ENCODE data around the gene CTBP1. TPM values are rescaled to one million over a fixed set of nuclear protein-coding genes. Genes with fewer than 3 reads are reported as not detected.
A peak's percentile ranks its signal among the peaks of the same experiment; 100 is the strongest.

Gene CTBP1
- total and polyA plus RNA-seq, 9 of the 15 experiments (the other 6 are each of a cell fraction or from before 2014, with no cell fraction given) = 14.5 to 162 (median 68.2) TPM

DNA sequence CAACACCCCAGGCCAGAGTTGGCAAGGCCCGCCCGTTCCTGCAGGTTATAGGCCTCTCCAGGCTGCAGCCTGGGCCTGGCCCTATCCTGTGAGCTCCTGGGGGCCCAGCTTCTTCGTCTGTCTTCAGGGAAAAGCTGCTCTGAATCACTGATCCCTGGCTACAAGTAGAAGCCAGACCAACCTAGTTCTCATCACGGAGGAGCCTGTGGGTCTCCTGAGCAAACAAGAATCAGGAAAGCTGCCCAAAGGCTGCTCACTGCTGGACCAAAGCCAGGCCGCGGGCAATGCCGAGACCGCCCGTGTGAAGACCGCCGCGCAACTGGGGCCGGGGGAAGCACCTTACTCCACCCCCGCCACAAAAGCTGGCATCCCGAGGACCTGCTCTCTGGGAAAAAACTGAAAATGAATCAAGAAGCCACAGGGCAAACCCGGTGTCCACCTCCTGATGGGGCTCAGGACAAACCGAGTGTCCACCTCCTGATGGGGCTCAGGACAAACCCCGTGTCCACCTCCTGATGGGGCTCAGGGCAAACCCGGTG is 12.8 kb downstream of the CTBP1 start (continued):
- TF ChIP-seq, protein P1, sequence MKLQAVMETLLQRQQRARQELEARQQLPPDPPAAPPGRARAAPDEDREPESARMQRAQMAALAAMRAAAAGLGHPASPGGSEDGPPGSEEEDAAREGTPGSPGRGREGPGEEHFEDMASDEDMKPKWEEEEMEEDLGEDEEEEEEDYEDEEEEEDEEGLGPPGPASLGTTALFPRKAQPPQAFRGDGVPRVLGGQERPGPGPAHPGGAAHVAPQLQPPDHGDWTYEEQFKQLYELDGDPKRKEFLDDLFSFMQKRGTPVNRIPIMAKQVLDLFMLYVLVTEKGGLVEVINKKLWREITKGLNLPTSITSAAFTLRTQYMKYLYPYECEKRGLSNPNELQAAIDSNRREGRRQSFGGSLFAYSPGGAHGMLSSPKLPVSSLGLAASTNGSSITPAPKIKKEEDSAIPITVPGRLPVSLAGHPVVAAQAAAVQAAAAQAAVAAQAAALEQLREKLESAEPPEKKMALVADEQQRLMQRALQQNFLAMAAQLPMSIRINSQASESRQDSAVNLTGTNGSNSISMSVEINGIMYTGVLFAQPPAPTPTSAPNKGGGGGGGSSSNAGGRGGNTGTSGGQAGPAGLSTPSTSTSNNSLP (IDR thresholded peaks at IDR 0.05; ENCODE audit: borderline replicate concordance, low read depth, low read length) = no peak
- no peak for TF ChIP-seq IFI16 (CRISPR knock-in tag; IDR thresholded peaks at IDR 0.05)

DNA sequence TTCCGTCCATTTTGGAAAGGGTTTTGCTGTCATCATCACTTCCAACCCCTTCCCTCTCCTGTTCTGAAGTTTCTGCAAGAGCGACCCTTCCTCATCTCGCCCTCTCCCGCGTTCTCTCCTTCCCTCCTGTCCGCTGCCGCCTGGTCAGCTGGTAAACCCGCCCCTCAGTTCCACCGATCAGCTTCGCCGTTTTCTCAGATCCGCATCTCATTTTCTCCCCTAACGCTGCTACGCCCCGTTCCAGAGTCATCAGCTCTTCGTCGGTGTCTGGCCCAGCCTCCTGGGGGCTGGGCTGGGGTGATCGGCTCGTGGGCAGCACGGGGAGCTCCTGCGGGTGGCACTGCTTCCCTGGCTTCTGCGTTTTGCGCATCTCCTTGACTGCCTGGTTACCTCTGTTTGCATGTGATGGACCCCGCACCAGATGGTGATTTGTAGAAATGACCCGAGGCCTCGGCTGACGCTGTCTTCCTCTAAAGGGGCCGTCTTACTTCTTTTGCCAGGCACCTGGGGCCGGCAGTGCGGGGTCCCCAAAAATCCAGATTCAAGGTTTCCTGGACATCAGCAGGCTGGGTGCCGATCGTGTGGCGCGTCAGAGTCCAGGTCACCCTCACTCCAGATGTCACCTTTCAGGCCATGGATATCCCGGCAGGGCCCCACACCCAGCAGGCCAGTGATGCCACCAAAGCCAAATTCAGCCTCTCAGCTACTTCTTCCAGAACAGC is 13.4 kb downstream of the CTBP1 start:
- Histone ChIP-seq H3K9ac (ENCODE audit: insufficient read depth in 1 of 2, low read depth in 2 of 2, low read length in 2 of 2) (no peak overlapping the region; a peak in 1 of 4 replicates), H3K4me2 (ENCODE audit: insufficient read depth, low read length) (no peak overlapping the region), H3K27me3 (ENCODE audit: control insufficient read depth in 2 of 2, insufficient read depth in 2 of 2, low read length in 2 of 2) (no peaks in the 10 kb centered on the region), H3K4me1 (replicated peaks in 1 of 2; ENCODE audit: control insufficient read depth in 2 of 2, insufficient read depth in 2 of 2, low read length in 2 of 2) (peaks cover 0 to 12% of the 10 kb centered on the region in 2 experiments; a peak in 1 of 5 replicates), H3K9me1 (ENCODE audit: control insufficient read depth, insufficient read depth, low read length) (no peaks in the 10 kb centered on the region), H3K79me2 (ENCODE audit: control insufficient read depth, insufficient read depth, low read length) (peaks cover 6% of the 10 kb centered on the region), H3K4me3 (no peak overlapping the region), H3K36me3 (ENCODE audit: control insufficient read depth, insufficient read depth, low read length) (peaks cover 87% of the 10 kb centered on the region; the same call in 2 of the 3 replicates), H2AFZ (ENCODE audit: low read depth, low read length) (no peak overlapping the region), H3K9me3 (replicated peaks; ENCODE audit: control insufficient read depth, insufficient read depth, low read depth, low read length) (no peaks in the 10 kb centered on the region), H4K20me1 (replicated peaks; ENCODE audit: control insufficient read depth, insufficient read depth, low read length) (no peaks in the 10 kb centered on the region), H3K27ac (ENCODE audit: extremely low read depth, low read depth, low read length) (no peak overlapping the region)
- in situ Hi-C loops (cut with MboI) (no loop called here), intact Hi-C loops (cut with micrococcal nuclease) (no loop called here)
- ChIA-PET CTCF (ENCODE audit: low intra/inter-chr PET ratio) (no interaction called here), POLR2A (interaction anchor here (0.6 to 1.9 kb wide), 3 partner anchors 12 to 23 kb away, joined by 3 to 4 read pairs (median 4); no protein-coding TSS in a partner anchor)
- TF ChIP-seq GABPB2 (CRISPR knock-in tag; conservative IDR thresholded peaks at IDR 0.05) (no peak), CREM (IDR thresholded peaks at IDR 0.05; ENCODE audit: low read depth) (no peak), POLR2G (IDR thresholded peaks at IDR 0.05; ENCODE audit: low read depth, low read length) (peak; percentile 36; the same call in 1 of the 2 replicates)
- TF ChIP-seq, protein P2, sequence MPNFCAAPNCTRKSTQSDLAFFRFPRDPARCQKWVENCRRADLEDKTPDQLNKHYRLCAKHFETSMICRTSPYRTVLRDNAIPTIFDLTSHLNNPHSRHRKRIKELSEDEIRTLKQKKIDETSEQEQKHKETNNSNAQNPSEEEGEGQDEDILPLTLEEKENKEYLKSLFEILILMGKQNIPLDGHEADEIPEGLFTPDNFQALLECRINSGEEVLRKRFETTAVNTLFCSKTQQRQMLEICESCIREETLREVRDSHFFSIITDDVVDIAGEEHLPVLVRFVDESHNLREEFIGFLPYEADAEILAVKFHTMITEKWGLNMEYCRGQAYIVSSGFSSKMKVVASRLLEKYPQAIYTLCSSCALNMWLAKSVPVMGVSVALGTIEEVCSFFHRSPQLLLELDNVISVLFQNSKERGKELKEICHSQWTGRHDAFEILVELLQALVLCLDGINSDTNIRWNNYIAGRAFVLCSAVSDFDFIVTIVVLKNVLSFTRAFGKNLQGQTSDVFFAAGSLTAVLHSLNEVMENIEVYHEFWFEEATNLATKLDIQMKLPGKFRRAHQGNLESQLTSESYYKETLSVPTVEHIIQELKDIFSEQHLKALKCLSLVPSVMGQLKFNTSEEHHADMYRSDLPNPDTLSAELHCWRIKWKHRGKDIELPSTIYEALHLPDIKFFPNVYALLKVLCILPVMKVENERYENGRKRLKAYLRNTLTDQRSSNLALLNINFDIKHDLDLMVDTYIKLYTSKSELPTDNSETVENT (CRISPR knock-in tag; IDR thresholded peaks at IDR 0.05) = no peak
- TF ChIP-seq, protein P3, sequence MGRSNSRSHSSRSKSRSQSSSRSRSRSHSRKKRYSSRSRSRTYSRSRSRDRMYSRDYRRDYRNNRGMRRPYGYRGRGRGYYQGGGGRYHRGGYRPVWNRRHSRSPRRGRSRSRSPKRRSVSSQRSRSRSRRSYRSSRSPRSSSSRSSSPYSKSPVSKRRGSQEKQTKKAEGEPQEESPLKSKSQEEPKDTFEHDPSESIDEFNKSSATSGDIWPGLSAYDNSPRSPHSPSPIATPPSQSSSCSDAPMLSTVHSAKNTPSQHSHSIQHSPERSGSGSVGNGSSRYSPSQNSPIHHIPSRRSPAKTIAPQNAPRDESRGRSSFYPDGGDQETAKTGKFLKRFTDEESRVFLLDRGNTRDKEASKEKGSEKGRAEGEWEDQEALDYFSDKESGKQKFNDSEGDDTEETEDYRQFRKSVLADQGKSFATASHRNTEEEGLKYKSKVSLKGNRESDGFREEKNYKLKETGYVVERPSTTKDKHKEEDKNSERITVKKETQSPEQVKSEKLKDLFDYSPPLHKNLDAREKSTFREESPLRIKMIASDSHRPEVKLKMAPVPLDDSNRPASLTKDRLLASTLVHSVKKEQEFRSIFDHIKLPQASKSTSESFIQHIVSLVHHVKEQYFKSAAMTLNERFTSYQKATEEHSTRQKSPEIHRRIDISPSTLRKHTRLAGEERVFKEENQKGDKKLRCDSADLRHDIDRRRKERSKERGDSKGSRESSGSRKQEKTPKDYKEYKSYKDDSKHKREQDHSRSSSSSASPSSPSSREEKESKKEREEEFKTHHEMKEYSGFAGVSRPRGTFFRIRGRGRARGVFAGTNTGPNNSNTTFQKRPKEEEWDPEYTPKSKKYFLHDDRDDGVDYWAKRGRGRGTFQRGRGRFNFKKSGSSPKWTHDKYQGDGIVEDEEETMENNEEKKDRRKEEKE (IDR thresholded peaks at IDR 0.05; ENCODE audit: borderline replicate concordance in 1 of 2, control insufficient read depth in 1 of 2, low read depth in 2 of 2, low read length in 1 of 2) = no peak
- WGBS (ENCODE audit: insufficient coverage, low coverage, missing lambda C conversion rate) = 98% methylated on average over 30 of the region's 35 CpGs
- BruUV-seq (replicated peaks) = no TSS peak
- ATAC-seq (no peak), DNase-seq (ENCODE audit: extremely low read depth in 1 of 4, low spot score in 3 of 4) (no peak), FAIRE-seq (no peak)

All from K562 (cell line).